HepG2 (cell line): ENCODE results near the gene ZNF814. TPM values are rescaled to one million over a fixed set of nuclear protein-coding genes. Genes with fewer than 3 reads are reported as not detected.
"Not testable (repeated sequence)": the region's sequence is repeated elsewhere in the genome, so short reads cannot be mapped to it uniquely, and the experiment has no call there.

Source experiments
- AKAP8 ChIP-seq: sonication (generic); formaldehyde crosslinking; IDR thresholded peaks from 2 replicates; pipeline ENCODE4 v1.5.1; 2020; ENCODE audit warnings: mild to moderate bottlenecking, missing genetic modification reagents
- ASH2L ChIP-seq: fragments of 300-600, 200-600 bp; sonication (generic); IDR thresholded peaks from 2 replicates; pipeline ENCODE4 v1.7.0; 2017; ENCODE audit warnings: low read depth, mild to moderate bottlenecking, moderate library complexity, mixed read lengths, low read length; ENCODE audit not compliant: insufficient read length
- CEBPG ChIP-seq: IDR thresholded peaks from 2 replicates; pipeline ENCODE4 v1.6.1; 2016
- GABPA ChIP-seq, 2 experiments: IDR thresholded peaks; 2 replicates each; pipeline ENCODE4 v1.6.1; 2011 to 2016; ENCODE audit warnings: low read depth in 2 of 2, low read length in 1 of 2, missing biosample characterization in 1 of 2, missing genetic modification characterization in 1 of 2
- KDM5A ChIP-seq: fragments of 200-600 bp; sonication (generic); IDR thresholded peaks from 2 replicates; pipeline ENCODE4 v1.7.0; 2018; ENCODE audit warnings: antibody characterized with exemption, mild to moderate bottlenecking, low read length, borderline replicate concordance
- NR2C2 ChIP-seq: sonication (generic); formaldehyde crosslinking; IDR thresholded peaks from 2 replicates; pipeline ENCODE4 v1.4.0; 2020; ENCODE audit warnings: missing genetic modification reagents, mild to moderate bottlenecking, moderate library complexity, borderline replicate concordance
- POLR2G ChIP-seq: fragments of 200-400 bp; formaldehyde crosslinking; IDR thresholded peaks from 2 replicates; pipeline ENCODE4 v1.6.1; 2018; ENCODE audit warnings: mild to moderate bottlenecking, low read depth, low read length, moderate library complexity
- RXRA ChIP-seq: sonication (generic); formaldehyde crosslinking; IDR thresholded peaks from 2 replicates; pipeline ENCODE4 v1.5.1; 2020; ENCODE audit warnings: missing genetic modification reagents
- SALL1 ChIP-seq: sonication (generic); formaldehyde crosslinking; IDR thresholded peaks from 2 replicates; pipeline ENCODE4 v1.8.0; 2022; ENCODE audit warnings: mild to moderate bottlenecking, missing genetic modification reagents
- YEATS2 ChIP-seq: sonication (generic); formaldehyde crosslinking; IDR thresholded peaks from 2 replicates; pipeline ENCODE4 v1.4.0; 2020; ENCODE audit warnings: missing genetic modification reagents, borderline replicate concordance
- ZNF501 ChIP-seq: sonication (generic); formaldehyde crosslinking; IDR thresholded peaks from 2 replicates; pipeline ENCODE4 v1.5.1; 2020; ENCODE audit warnings: mild to moderate bottlenecking, moderate library complexity, missing genetic modification reagents
- ZNF598 ChIP-seq: sonication (generic); formaldehyde crosslinking; IDR thresholded peaks from 2 replicates; pipeline ENCODE4 v1.5.1; 2020; ENCODE audit warnings: mild to moderate bottlenecking, missing genetic modification reagents, borderline replicate concordance
- polyA plus RNA-seq, 8 experiments: library from polyadenylated mRNA; depleted of rRNA in 3 of 8; stranded (reverse) in 7 of 8; unstranded in 1 of 8; fragments of >200 nt; fragmentation: Illumina TruSeq in 4 of 8; extraction: Trizol in 4 of 8; gene quantifications; 2 replicates each; pipeline versions ENCODE4 v1.2.1 to v1.2.3, GENCODE V29; 2011 to 2016; ENCODE audit warnings: low read depth in 4 of 8, missing spikeins in 1 of 8, mixed read lengths in 1 of 8; ENCODE audit not compliant: insufficient read depth in 1 of 8
- total RNA-seq, 5 experiments: library from RNA; depleted of rRNA; stranded (reverse); fragments of >200 nt; fragmentation: Illumina TruSeq; extraction: Trizol; gene quantifications; 2 replicates each; pipeline ENCODE4 v1.2.3, GENCODE V29; 2016; ENCODE audit warnings: low read depth in 1 of 5
- TF ChIP-seq, protein P1 (sequence below): sonication (generic); formaldehyde crosslinking; IDR thresholded peaks from 2 replicates; pipeline ENCODE4 v1.5.0; 2020; ENCODE audit warnings: mild to moderate bottlenecking, missing genetic modification reagents, borderline replicate concordance
- TF ChIP-seq, protein P2 (sequence below), 2 experiments: fragments of 450-650 bp in 1 of 2; sonication (generic) in 1 of 2; formaldehyde crosslinking in 1 of 2; IDR thresholded peaks; 2 replicates each; pipeline versions ENCODE4 v1.6.1 to v1.8.0; 2016 to 2022; ENCODE audit warnings: antibody characterized with exemption in 1 of 2, mild to moderate bottlenecking in 1 of 2, missing genetic modification reagents in 1 of 2

ZNF814 gene
- total and polyA plus RNA-seq, 2 of the 13 experiments (the other 11 are each of a cell fraction or from before 2014, with no cell fraction given): 2.5 to 3.4 TPM

DNA sequence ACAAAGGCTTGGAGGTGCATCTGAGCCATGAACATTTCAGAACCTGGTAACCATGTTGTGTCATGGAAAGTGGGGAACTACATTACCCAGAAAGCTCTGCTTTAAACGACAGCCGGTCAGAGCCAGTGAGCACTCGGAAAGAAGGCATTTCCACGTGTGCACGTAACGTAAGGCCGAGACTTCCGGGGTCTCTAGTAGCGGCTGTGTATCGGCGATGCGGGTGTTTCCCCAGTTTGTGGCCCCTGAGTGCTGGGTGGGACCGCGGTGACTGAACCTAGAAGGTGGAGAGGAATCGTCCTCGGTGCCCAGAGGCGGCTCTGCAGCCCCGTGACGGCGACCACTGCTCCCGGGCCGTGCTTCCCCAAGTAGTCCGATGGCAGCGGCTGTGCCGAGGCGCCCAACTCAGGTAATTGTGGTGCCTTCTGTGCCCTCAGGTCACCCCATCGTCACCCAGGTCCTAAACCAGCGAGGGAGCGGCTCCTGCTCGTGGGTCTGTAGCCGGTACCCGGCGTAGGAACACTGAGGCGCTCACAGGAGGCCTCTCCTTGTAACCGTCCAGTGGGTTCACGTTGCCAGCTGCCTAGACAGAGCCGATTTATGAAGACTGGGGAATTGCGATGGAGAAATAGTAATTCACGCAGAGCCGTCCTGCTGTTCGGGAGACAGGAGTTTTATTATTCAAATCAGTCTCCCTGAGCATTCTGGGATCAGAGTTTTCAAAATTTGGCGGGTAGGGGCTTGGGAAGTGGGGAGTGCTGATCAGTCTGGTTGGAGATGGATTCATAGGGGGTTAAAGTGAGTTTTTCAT, 39.0 kb downstream of the ZNF814 start, which contains the start of gene ZNF587 (continued):
- peak; percentile 82 for TF ChIP-seq NR2C2 (CRISPR knock-in tag)
- TF ChIP-seq, protein P1, sequence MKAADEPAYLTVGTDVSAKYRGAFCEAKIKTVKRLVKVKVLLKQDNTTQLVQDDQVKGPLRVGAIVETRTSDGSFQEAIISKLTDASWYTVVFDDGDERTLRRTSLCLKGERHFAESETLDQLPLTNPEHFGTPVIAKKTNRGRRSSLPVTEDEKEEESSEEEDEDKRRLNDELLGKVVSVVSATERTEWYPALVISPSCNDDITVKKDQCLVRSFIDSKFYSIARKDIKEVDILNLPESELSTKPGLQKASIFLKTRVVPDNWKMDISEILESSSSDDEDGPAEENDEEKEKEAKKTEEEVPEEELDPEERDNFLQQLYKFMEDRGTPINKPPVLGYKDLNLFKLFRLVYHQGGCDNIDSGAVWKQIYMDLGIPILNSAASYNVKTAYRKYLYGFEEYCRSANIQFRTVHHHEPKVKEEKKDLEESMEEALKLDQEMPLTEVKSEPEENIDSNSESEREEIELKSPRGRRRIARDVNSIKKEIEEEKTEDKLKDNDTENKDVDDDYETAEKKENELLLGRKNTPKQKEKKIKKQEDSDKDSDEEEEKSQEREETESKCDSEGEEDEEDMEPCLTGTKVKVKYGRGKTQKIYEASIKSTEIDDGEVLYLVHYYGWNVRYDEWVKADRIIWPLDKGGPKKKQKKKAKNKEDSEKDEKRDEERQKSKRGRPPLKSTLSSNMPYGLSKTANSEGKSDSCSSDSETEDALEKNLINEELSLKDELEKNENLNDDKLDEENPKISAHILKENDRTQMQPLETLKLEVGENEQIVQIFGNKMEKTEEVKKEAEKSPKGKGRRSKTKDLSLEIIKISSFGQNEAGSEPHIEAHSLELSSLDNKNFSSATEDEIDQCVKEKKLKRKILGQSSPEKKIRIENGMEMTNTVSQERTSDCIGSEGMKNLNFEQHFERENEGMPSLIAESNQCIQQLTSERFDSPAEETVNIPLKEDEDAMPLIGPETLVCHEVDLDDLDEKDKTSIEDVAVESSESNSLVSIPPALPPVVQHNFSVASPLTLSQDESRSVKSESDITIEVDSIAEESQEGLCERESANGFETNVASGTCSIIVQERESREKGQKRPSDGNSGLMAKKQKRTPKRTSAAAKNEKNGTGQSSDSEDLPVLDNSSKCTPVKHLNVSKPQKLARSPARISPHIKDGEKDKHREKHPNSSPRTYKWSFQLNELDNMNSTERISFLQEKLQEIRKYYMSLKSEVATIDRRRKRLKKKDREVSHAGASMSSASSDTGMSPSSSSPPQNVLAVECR (CRISPR knock-in tag): peak; percentile 77
- TF ChIP-seq, protein P2, sequence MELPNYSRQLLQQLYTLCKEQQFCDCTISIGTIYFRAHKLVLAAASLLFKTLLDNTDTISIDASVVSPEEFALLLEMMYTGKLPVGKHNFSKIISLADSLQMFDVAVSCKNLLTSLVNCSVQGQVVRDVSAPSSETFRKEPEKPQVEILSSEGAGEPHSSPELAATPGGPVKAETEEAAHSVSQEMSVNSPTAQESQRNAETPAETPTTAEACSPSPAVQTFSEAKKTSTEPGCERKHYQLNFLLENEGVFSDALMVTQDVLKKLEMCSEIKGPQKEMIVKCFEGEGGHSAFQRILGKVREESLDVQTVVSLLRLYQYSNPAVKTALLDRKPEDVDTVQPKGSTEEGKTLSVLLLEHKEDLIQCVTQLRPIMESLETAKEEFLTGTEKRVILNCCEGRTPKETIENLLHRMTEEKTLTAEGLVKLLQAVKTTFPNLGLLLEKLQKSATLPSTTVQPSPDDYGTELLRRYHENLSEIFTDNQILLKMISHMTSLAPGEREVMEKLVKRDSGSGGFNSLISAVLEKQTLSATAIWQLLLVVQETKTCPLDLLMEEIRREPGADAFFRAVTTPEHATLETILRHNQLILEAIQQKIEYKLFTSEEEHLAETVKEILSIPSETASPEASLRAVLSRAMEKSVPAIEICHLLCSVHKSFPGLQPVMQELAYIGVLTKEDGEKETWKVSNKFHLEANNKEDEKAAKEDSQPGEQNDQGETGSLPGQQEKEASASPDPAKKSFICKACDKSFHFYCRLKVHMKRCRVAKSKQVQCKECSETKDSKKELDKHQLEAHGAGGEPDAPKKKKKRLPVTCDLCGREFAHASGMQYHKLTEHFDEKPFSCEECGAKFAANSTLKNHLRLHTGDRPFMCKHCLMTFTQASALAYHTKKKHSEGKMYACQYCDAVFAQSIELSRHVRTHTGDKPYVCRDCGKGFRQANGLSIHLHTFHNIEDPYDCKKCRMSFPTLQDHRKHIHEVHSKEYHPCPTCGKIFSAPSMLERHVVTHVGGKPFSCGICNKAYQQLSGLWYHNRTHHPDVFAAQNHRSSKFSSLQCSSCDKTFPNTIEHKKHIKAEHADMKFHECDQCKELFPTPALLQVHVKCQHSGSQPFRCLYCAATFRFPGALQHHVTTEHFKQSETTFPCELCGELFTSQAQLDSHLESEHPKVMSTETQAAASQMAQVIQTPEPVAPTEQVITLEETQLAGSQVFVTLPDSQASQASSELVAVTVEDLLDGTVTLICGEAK (IDR thresholded peaks at IDR 0.05): not testable (repeated sequence)
- TF ChIP-seq, protein P2 (CRISPR knock-in tag; IDR thresholded peaks at IDR 0.05): 0 out of 2 replicates have a peak, but pooled peaks have one; percentile 43
- peak; percentile 74 for TF ChIP-seq ZNF501
- peak; percentile 63; the same call in 1 of the 2 replicates for TF ChIP-seq KDM5A
- 0 out of 2 replicates have a peak, but pooled peaks have one; percentile 47 for TF ChIP-seq AKAP8 (CRISPR knock-in tag)
- TF ChIP-seq SALL1 (CRISPR knock-in tag): peak; percentile 54; the same call in 1 of the 2 replicates
- TF ChIP-seq GABPA (IDR thresholded peaks at IDR 0.05; ENCODE audit: low read depth, low read length): peak; percentile 73
- TF ChIP-seq GABPA (CRISPR knock-in tag; IDR thresholded peaks at IDR 0.05; ENCODE audit: low read depth): peak; percentile 93
- TF ChIP-seq YEATS2 (CRISPR knock-in tag): peak; percentile 70
- TF ChIP-seq ASH2L: peak; percentile 24
- peak; percentile 17; the same call in 1 of the 2 replicates for TF ChIP-seq CEBPG
- peak; percentile 60; the same call in 1 of the 2 replicates for TF ChIP-seq ZNF598 (CRISPR knock-in tag)
- peak; percentile 44; the same call in 1 of the 2 replicates for TF ChIP-seq RXRA (CRISPR knock-in tag)
- TF ChIP-seq POLR2G: peak; percentile 79
